NT2/D1 (cell line): ENCODE data around the gene DDX18.

Experiments used
- SUZ12 ChIP-seq: IDR thresholded peaks from 2 replicates; pipeline ENCODE4 v1.6.1; 2011; ENCODE audit not compliant: insufficient read length, insufficient read depth; ENCODE audit errors: extremely low read depth
- YY1 ChIP-seq: IDR thresholded peaks from 2 replicates; pipeline ENCODE4 v1.6.1; 2011; ENCODE audit not compliant: insufficient read length, insufficient read depth
- ZNF274 ChIP-seq: IDR thresholded peaks from 2 replicates; pipeline ENCODE4 v1.6.1; 2011; ENCODE audit warnings: mild to moderate bottlenecking, low read depth, low read length

DNA sequence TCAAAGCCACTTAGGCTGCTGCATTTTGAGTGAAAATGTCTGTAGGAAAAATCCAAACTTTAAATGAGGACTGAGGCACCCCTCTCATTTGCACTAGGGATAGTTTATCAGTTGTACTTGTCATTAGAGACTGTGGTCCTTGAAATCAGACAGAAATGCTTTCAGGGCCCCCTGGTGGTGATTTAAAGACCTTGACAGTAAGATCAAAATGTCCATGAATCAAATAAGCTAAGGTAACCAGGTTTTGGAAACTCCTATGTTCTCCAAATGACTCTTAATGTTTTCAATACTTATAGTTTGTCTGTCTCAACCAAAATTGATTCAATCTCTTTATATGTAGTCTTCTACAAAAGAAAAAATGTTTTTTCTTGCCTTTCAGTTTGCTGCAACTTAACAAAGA lies 28.8 kb upstream of the DDX18 start:
- TF ChIP-seq YY1 (no peak), SUZ12 (no peak), ZNF274 (no peak)
